SK-N-MC (cell line): ENCODE data around the gene PCGF5.

Experiments used
- EZH2 ChIP-seq: fragments of 200-600 bp; sonication (generic); IDR thresholded peaks from one replicate; pipeline ENCODE4 v1.6.1; 2017; ENCODE audit warnings: antibody characterized with exemption
- FOXP2 ChIP-seq: optimal IDR thresholded peaks from 2 replicates; pipeline ENCODE3; 2011; ENCODE audit warnings: mild to moderate bottlenecking, moderate library complexity; ENCODE audit not compliant: insufficient read depth; ENCODE audit errors: extremely low read length, control extremely low read depth
- POLR2AphosphoS5 ChIP-seq: IDR thresholded peaks from 2 replicates; pipeline ENCODE4 v1.6.1; 2012; ENCODE audit warnings: mild to moderate bottlenecking, low read depth, low read length, borderline replicate concordance

- no peak for TF ChIP-seq POLR2AphosphoS5
- no peak for TF ChIP-seq FOXP2
- no peak for TF ChIP-seq EZH2
Observed at GRCh38 chr10:91307489-91307888, 87.0 kb downstream of the PCGF5 start.
